Measurements from ENCODE around the gene CRAMP1.
"Not testable (repeated sequence)": the region's sequence is repeated elsewhere in the genome, so short reads cannot be mapped to it uniquely, and the experiment has no call there.

Gene CRAMP1

GRCh38 chr16:1678500-1679098, 66.4 kb downstream of the CRAMP1 start:
- DNase-seq (ENCODE audit: low read depth in 2 of 2): peak; percentile 4 to 27

GRCh38 chr16:1680361-1680760, 68.2 kb downstream of the CRAMP1 start:
- no peak for DNase-seq (ENCODE audit: low read depth in 2 of 2)

GRCh38 chr16:1681032-1681431, 68.9 kb downstream of the CRAMP1 start:
- no peak for DNase-seq (ENCODE audit: low read depth in 2 of 2)

GRCh38 chr16:1687427-1688316, 75.5 kb downstream of the CRAMP1 start:
- no peak for DNase-seq (ENCODE audit: low read depth in 2 of 2)

- no peak for DNase-seq (ENCODE audit: low read depth in 2 of 2)
These were observed 76.8 kb downstream of the CRAMP1 start for GRCh38 chr16:1688807-1689560.

GRCh38 chr16:1689853-1690252, 77.7 kb downstream of the CRAMP1 start:
- DNase-seq (ENCODE audit: low read depth in 2 of 2): no peak

GRCh38 chr16:1690810-1691209, 78.7 kb downstream of the CRAMP1 start:
- DNase-seq (ENCODE audit: low read depth in 2 of 2): no peak

GRCh38 chr16:1691276-1691675, 79.1 kb downstream of the CRAMP1 start:
- DNase-seq (ENCODE audit: low read depth in 2 of 2): no peak

GRCh38 chr16:1691956-1692355, 79.8 kb downstream of the CRAMP1 start:
- no peak for DNase-seq (ENCODE audit: low read depth in 2 of 2)

- no peak for DNase-seq (ENCODE audit: low read depth in 2 of 2)
These were observed 84.7 kb downstream of the CRAMP1 start for GRCh38 chr16:1696863-1697262.

- DNase-seq (ENCODE audit: low read depth in 2 of 2): no peak
These were observed 86.5 kb downstream of the CRAMP1 start for GRCh38 chr16:1698680-1699079.

GRCh38 chr16:1700246-1700645, 88.1 kb downstream of the CRAMP1 start:
- no peak for DNase-seq (ENCODE audit: low read depth in 2 of 2)

GRCh38 chr16:1701216-1701878, 89.2 kb downstream of the CRAMP1 start:
- DNase-seq (ENCODE audit: low read depth in 2 of 2): no peak

- not testable (repeated sequence) for DNase-seq (ENCODE audit: low read depth in 2 of 2)
These were observed 93.1 kb downstream of the CRAMP1 start for GRCh38 chr16:1705324-1705687.

- DNase-seq (ENCODE audit: low read depth in 2 of 2): peak; percentile 85 to 86
These were observed 93.7 kb downstream of the CRAMP1 start, which contains the start of gene MAPK8IP3 for GRCh38 chr16:1705688-1706385. Gene MAPK8IP3, plus strand, starts transcription at chr16:1706195. Its CDS starts 145 bp downstream, at chr16:1706340.

- peak; percentile 11 to 24 for DNase-seq (ENCODE audit: low read depth in 2 of 2)
These were observed 94.4 kb downstream of the CRAMP1 start for GRCh38 chr16:1706386-1707192.

GRCh38 chr16:1707193-1707790, 95.1 kb downstream of the CRAMP1 start:
- no peak for DNase-seq (ENCODE audit: low read depth in 2 of 2)

- no peak for DNase-seq (ENCODE audit: low read depth in 2 of 2)
These were observed 96.1 kb downstream of the CRAMP1 start for GRCh38 chr16:1708083-1708767.

- no peak for DNase-seq (ENCODE audit: low read depth in 2 of 2)
These were observed 96.6 kb downstream of the CRAMP1 start for GRCh38 chr16:1708768-1709180.
